CD4-positive, alpha-beta T cell (primary cell): Measurements from ENCODE around the gene PLXDC2. TPM values are rescaled to one million over a fixed set of nuclear protein-coding genes. Genes with fewer than 3 reads are reported as not detected.

Experiments used
- ATAC-seq: fragments of 200-7000 bp; cut with Tn5 transposase; one replicate; pipeline ENCODE4 v1.10.0; 2022; ENCODE audit warnings: mild to moderate bottlenecking; ENCODE audit not compliant: poor library complexity
- CTCF ChIA-PET: fragments of 350-600 bp; sonication (Branson Sonifier 250); formaldehyde crosslinking; loops from one replicate; lab custom pipeline; 2021; ENCODE audit warnings: antibody characterized with exemption, inconsistent platforms; lab: Charles Lee
- POLR2A ChIA-PET: fragments of 350-600 bp; sonication (Branson Sonifier 250); formaldehyde crosslinking; loops from one replicate; lab custom pipeline; 2021; ENCODE audit warnings: antibody characterized with exemption, inconsistent platforms; lab: Charles Lee
- DNase-seq, 14 experiments: peaks; one replicate each; pipeline ENCODE4 v3.0.0-alpha.2; 2013 to 2020; ENCODE audit warnings: mixed read lengths in 2 of 14
- H3K27ac ChIP-seq, 2 donors: one replicate each; pipeline versions ENCODE4 v1.5.1 to v1.7.0; 2013; ENCODE audit warnings: low read length in 2 of 2, low read depth in 1 of 2, mild to moderate bottlenecking in 1 of 2
- H3K27me3 ChIP-seq, 2 experiments: 1 replicate in 1 of 2; 2 replicates in 1 of 2; pipeline versions ENCODE4 v1.6.1 to v1.7.0; 2013; ENCODE audit warnings: low read length in 2 of 2, control low read depth in 1 of 2, mild to moderate bottlenecking in 1 of 2, moderate library complexity in 1 of 2; ENCODE audit not compliant: insufficient read depth in 2 of 2, control insufficient read depth in 1 of 2
- H3K36me3 ChIP-seq: one replicate; pipeline ENCODE4 v1.6.1; 2013; ENCODE audit warnings: low read length, control low read depth; ENCODE audit not compliant: insufficient read depth
- H3K4me1 ChIP-seq: one replicate; pipeline ENCODE4 v1.6.1; 2013; ENCODE audit warnings: low read length, control low read depth; ENCODE audit not compliant: insufficient read depth
- H3K4me3 ChIP-seq: one replicate; pipeline ENCODE4 v1.5.1; 2013; ENCODE audit warnings: mild to moderate bottlenecking, low read length, moderate library complexity
- H3K9me3 ChIP-seq, 2 experiments: 1 replicate in 1 of 2; 2 replicates in 1 of 2; pipeline versions ENCODE4 v1.6.1 to v1.7.0; 2013; ENCODE audit warnings: low read length in 2 of 2, mild to moderate bottlenecking in 2 of 2, control low read depth in 1 of 2, moderate library complexity in 1 of 2; ENCODE audit not compliant: control insufficient read depth in 1 of 2, insufficient read depth in 1 of 2
- H3K27ac Mint-ChIP-seq: one replicate; pipeline ENCODE4 v1.8.0; 2020; ENCODE audit warnings: mixed read lengths
- H3K27me3 Mint-ChIP-seq: one replicate; pipeline ENCODE4 v1.8.0; 2021; ENCODE audit warnings: mixed read lengths
- H3K36me3 Mint-ChIP-seq: one replicate; pipeline ENCODE4 v1.8.0; 2021; ENCODE audit warnings: low read depth, mixed read lengths
- H3K4me1 Mint-ChIP-seq: one replicate; pipeline ENCODE4 v1.8.0; 2021; ENCODE audit warnings: low read depth, mixed read lengths
- H3K4me3 Mint-ChIP-seq: one replicate; pipeline ENCODE4 v1.8.0; 2020; ENCODE audit warnings: mild to moderate bottlenecking, mixed read lengths
- H3K9me3 Mint-ChIP-seq: one replicate; pipeline ENCODE4 v1.8.0; 2020; ENCODE audit warnings: mixed read lengths
- CTCF ChIP-seq: fragments of 200-600 bp; IDR thresholded peaks from one replicate; pipeline ENCODE4 v1.8.0; 2022; ENCODE audit warnings: antibody characterized with exemption, mild to moderate bottlenecking
- intact Hi-C, 2 experiments: fragments of 100-400 bp; cut with DNase I in 1 of 2; cut with micrococcal nuclease in 1 of 2; formaldehyde crosslinking; loops; one replicate each; pipeline versions ENCODE4 v1.15.1 to v1.9.0; 2023 to 2025; cut with DNase I, micrococcal nuclease
- total RNA-seq, 174 experiments: library from RNA in 2 of 174; stranded (reverse) in 2 of 174; gene quantifications; one replicate each; pipeline ENCODE4 v1.2.3 and lab custom pipeline; 2021 to 2026

The PLXDC2 gene
- total RNA-seq, 2 experiments from 2014 or later, result 0.41 to 0.61 TPM

- no peaks in the 10 kb centered on the region for H3K9me3 ChIP-seq
- no peak overlapping the region for H3K4me3 ChIP-seq
- H3K36me3 Mint-ChIP-seq, result no peaks in the 10 kb centered on the region
- H3K4me1 Mint-ChIP-seq, result no peaks in the 10 kb centered on the region
- no peak for TF ChIP-seq CTCF
- H3K27ac Mint-ChIP-seq, result no peak overlapping the region
- no peak overlapping the region for H3K27ac ChIP-seq
- H3K27me3 ChIP-seq, result no peaks in the 10 kb centered on the region
- ChIA-PET POLR2A (no interaction called here), CTCF (no interaction called here)
- peaks cover 8% of the 10 kb centered on the region for H3K9me3 Mint-ChIP-seq
- no peaks in the 10 kb centered on the region for H3K4me1 ChIP-seq
- H3K4me3 Mint-ChIP-seq, result no peak overlapping the region
- intact Hi-C loops, result loop anchor here in 1 of 2 experiments (2.0 kb wide), 1 partner anchor 30 kb away; no protein-coding TSS in a partner anchor
- DNase-seq (no peak), ATAC-seq (no peak)
- no peaks in the 10 kb centered on the region for H3K27me3 Mint-ChIP-seq
- H3K36me3 ChIP-seq, result no peaks in the 10 kb centered on the region
These were observed 16.5 kb downstream of the PLXDC2 start for GRCh38 chr10:19832699-19833098.

GRCh38 chr10:19833170-19833824, 17.1 kb downstream of the PLXDC2 start:
- H3K4me3 ChIP-seq, result no peak overlapping the region
- H3K27me3 Mint-ChIP-seq, result no peaks in the 10 kb centered on the region
- POLR2A ChIA-PET, result no interaction called here

DNA sequence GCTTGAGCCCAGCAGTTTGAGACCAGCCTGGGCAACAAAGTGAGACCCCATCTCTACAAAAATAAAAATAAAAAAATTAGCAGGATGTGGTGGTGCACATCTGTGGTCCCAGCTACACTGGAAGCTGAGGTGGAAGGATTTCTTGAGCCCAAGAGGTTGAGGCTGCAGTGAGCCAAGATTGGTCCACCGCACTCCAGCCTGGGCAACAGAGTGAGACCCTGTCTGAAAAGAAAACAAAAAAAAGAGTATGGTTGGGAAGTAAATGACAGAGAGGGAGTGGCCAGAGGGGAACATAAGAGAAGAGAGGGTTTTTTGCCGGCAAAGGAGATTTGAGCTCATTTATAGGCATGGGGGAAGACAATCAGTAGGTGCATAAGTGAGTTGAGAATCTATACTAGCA, 19.7 kb downstream of the PLXDC2 start:
- Mint-ChIP-seq H3K4me1 (no peaks in the 10 kb centered on the region), H3K27me3 (no peaks in the 10 kb centered on the region), H3K9me3 (peaks cover 8% of the 10 kb centered on the region), H3K36me3 (no peaks in the 10 kb centered on the region), H3K4me3 (no peak overlapping the region), H3K27ac (no peak overlapping the region)
- intact Hi-C loops, result no loop called here
- ChIA-PET CTCF (no interaction called here), POLR2A (no interaction called here)
- TF ChIP-seq CTCF, result no peak
- Histone ChIP-seq H3K4me1 (no peaks in the 10 kb centered on the region), H3K9me3 (no peaks in the 10 kb centered on the region), H3K36me3 (no peaks in the 10 kb centered on the region), H3K27me3 (no peaks in the 10 kb centered on the region), H3K27ac (no peak overlapping the region), H3K4me3 (no peak overlapping the region)
- no peak for ATAC-seq
- DNase-seq, result no peak

More at GRCh38 chr10:19833170-19833824, 17.1 kb downstream of the PLXDC2 start:
- Histone ChIP-seq H3K27me3 (no peaks in the 10 kb centered on the region), H3K36me3 (no peaks in the 10 kb centered on the region), H3K27ac (no peak overlapping the region), H3K4me1 (no peaks in the 10 kb centered on the region), H3K9me3 (no peaks in the 10 kb centered on the region)
- Mint-ChIP-seq H3K36me3 (no peaks in the 10 kb centered on the region), H3K4me3 (no peak overlapping the region), H3K27ac (no peak overlapping the region), H3K4me1 (no peaks in the 10 kb centered on the region), H3K9me3 (peaks cover 8% of the 10 kb centered on the region)
- TF ChIP-seq CTCF, result no peak
- DNase-seq (no peak), ATAC-seq (no peak)
- intact Hi-C loops, result loop anchor here in 1 of 2 experiments (2.0 kb wide), 1 partner anchor 30 kb away; no protein-coding TSS in a partner anchor
- CTCF ChIA-PET, result no interaction called here
